K562 (cell line): ENCODE measurements around the gene CRYBA1. TPM values are rescaled to one million over a fixed set of nuclear protein-coding genes. Genes with fewer than 3 reads are reported as not detected.

Experiments used
- CUX1 ChIP-seq: fragments of 200-800 bp; sonication (Bioruptor generic); IDR thresholded peaks from 2 replicates; pipeline ENCODE4 v1.6.1; 2016; ENCODE audit warnings: missing genetic modification characterization, missing compliant biosample characterization
- E2F6 ChIP-seq, 2 experiments: IDR thresholded peaks; 2 replicates each; pipeline ENCODE4 v1.6.1; 2011; ENCODE audit warnings: borderline replicate concordance in 1 of 2, control low read depth in 1 of 2, low read depth in 1 of 2, low read length in 1 of 2, mild to moderate bottlenecking in 1 of 2, mixed read lengths in 1 of 2, moderate library complexity in 1 of 2; ENCODE audit not compliant: insufficient read depth in 1 of 2, insufficient read length in 1 of 2, poor library complexity in 1 of 2, severe bottlenecking in 1 of 2; ENCODE audit errors: extremely low read depth in 1 of 2
- ERF ChIP-seq: fragments of 450-650 bp; formaldehyde crosslinking; IDR thresholded peaks from 2 replicates; pipeline ENCODE4 v1.4.0; 2020; ENCODE audit warnings: mild to moderate bottlenecking, mixed read lengths
- KDM5B ChIP-seq: fragments of 200-600 bp; sonication (generic); IDR thresholded peaks from 2 replicates; pipeline ENCODE4 v1.6.1; 2012; ENCODE audit warnings: low read depth, mild to moderate bottlenecking, moderate library complexity, low read length, control low read depth, inconsistent platforms; ENCODE audit not compliant: insufficient replicate concordance
- MBD2 ChIP-seq: sonication (generic); IDR thresholded peaks from 2 replicates; pipeline ENCODE4 v1.6.1; 2016; ENCODE audit warnings: low read depth, borderline replicate concordance
- NR0B1 ChIP-seq: fragments of 450-650 bp; IDR thresholded peaks from one replicate; pipeline ENCODE4 v1.6.1; 2018; ENCODE audit warnings: mild to moderate bottlenecking, moderate library complexity; ENCODE audit not compliant: partially characterized antibody
- SMARCA4 ChIP-seq: fragments of 450-650 bp; IDR thresholded peaks from 2 replicates; pipeline ENCODE4 v1.6.1; 2016
- SRSF9 ChIP-seq: fragments of 200-400 bp; formaldehyde crosslinking; IDR thresholded peaks from 2 replicates; pipeline ENCODE4 v1.6.1; 2017; ENCODE audit warnings: low read depth, low read length, borderline replicate concordance
- STAT5B ChIP-seq: fragments of 250-450 bp; sonication (Bioruptor Pico); IDR thresholded peaks from 2 replicates; pipeline ENCODE4 v1.8.0; 2021; ENCODE audit warnings: mild to moderate bottlenecking, inconsistent platforms
- ZNF121 ChIP-seq: sonication (generic); formaldehyde crosslinking; conservative IDR thresholded peaks from 2 replicates; pipeline ENCODE4 v1.8.0; 2022; ENCODE audit warnings: missing genetic modification reagents
- ZNF133 ChIP-seq: fragments of 250-450 bp; sonication (Bioruptor Pico); IDR thresholded peaks from 2 replicates; pipeline ENCODE4 v1.4.0; 2020; ENCODE audit warnings: mild to moderate bottlenecking
- polyA plus RNA-seq, 8 experiments: library from polyadenylated mRNA; depleted of rRNA in 4 of 8; stranded (reverse) in 5 of 8; unstranded in 3 of 8; fragments of >200 nt; fragmentation: Nextera tagmentation in 2 of 8; fragmentation: Illumina TruSeq in 1 of 8; extraction: Ambion mirVana in 2 of 8; extraction: Trizol in 1 of 8; gene quantifications; 2 replicates each; pipeline versions ENCODE4 v1.2.1 to v1.2.3, GENCODE V29; 2011 to 2014; ENCODE audit warnings: inconsistent platforms in 1 of 8, missing spikeins in 1 of 8
- total RNA-seq, 7 experiments: library from RNA; depleted of rRNA in 6 of 7; stranded (reverse); fragments of >200 nt in 6 of 7; fragmentation: Illumina TruSeq in 2 of 7; extraction: Trizol in 2 of 7; gene quantifications; 2 replicates each; pipeline versions ENCODE4 v1.2.1 to v1.2.3, GENCODE V29; 2011 to 2021; ENCODE audit warnings: low replicate concordance in 1 of 7

Gene CRYBA1
- total and polyA plus RNA-seq, 9 of the 15 experiments (the other 6 are each of a cell fraction or from before 2014, with no cell fraction given) = not detected

GRCh38 chr17:29293890-29294579 is 47.4 kb downstream of the CRYBA1 start, which contains the start of gene NUFIP2 (continued):
- TF ChIP-seq STAT5B (CRISPR knock-in tag) = no peak
- no peak for TF ChIP-seq ZNF133 (CRISPR knock-in tag)
- no peak for TF ChIP-seq SRSF9
- peak; percentile 54 to 58 for TF ChIP-seq E2F6 (IDR thresholded peaks at IDR 0.05; ENCODE audit: borderline replicate concordance in 1 of 2, extremely low read depth in 1 of 2, insufficient read depth in 1 of 2, insufficient read length in 1 of 2, low read depth in 1 of 2, low read length in 1 of 2, poor library complexity in 1 of 2, severe bottlenecking in 1 of 2)
- no peak for TF ChIP-seq NR0B1
- peak; percentile 100 for TF ChIP-seq KDM5B
- peak; percentile 89 for TF ChIP-seq MBD2
- TF ChIP-seq ZNF121 = no peak
- 0 out of 2 replicates have a peak, but pooled peaks have one; percentile 52 for TF ChIP-seq ERF (CRISPR knock-in tag)
- no peak; the same call in 1 of the 2 replicates for TF ChIP-seq SMARCA4
- TF ChIP-seq CUX1 (CRISPR knock-in tag) = no peak
